ENCODE measurements around the gene THRAP3. TPM values are rescaled to one million over a fixed set of nuclear protein-coding genes. Genes with fewer than 3 reads are reported as not detected.

Gene THRAP3
- total RNA-seq, 1 experiment from 2014 or later: 160 TPM

DNA sequence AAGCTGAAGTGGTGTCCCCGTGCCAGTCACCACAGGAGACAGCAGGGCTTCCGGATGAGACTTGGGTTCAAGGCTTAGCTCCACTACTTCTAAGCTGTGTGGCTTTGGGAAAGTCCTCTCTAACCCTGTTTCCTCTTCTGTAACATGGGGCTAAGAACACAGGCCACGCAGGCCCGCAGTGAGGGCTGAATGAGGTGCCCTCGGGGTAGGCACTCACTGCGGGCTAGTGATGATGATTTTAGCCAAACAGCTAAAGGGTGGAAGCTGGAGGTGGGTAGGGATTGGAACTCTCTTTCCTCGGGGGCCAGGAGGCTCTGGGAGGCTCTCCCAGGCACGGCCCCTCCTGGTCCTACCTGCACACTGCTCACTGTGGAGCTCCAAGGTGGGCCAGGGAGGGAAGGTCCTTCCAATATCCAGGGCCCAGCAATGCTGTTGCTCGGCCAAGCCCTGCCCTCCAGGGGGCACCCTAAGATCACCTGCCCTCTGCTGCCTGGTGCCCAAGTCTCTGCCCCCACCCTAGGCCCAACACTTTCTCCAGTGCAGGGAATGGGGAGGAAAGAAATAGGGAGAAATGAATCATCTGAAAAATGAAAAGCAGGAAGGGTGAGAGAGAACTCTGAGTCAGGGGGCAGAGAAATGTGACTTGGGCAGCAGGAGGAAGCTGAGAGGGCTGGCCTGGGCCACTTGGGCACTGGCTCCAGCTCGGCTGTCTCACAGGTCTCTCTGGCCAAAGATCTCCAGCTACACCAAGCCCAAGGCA is 118.4 kb downstream of the THRAP3 start (continued):
- TF ChIP-seq, protein P1, sequence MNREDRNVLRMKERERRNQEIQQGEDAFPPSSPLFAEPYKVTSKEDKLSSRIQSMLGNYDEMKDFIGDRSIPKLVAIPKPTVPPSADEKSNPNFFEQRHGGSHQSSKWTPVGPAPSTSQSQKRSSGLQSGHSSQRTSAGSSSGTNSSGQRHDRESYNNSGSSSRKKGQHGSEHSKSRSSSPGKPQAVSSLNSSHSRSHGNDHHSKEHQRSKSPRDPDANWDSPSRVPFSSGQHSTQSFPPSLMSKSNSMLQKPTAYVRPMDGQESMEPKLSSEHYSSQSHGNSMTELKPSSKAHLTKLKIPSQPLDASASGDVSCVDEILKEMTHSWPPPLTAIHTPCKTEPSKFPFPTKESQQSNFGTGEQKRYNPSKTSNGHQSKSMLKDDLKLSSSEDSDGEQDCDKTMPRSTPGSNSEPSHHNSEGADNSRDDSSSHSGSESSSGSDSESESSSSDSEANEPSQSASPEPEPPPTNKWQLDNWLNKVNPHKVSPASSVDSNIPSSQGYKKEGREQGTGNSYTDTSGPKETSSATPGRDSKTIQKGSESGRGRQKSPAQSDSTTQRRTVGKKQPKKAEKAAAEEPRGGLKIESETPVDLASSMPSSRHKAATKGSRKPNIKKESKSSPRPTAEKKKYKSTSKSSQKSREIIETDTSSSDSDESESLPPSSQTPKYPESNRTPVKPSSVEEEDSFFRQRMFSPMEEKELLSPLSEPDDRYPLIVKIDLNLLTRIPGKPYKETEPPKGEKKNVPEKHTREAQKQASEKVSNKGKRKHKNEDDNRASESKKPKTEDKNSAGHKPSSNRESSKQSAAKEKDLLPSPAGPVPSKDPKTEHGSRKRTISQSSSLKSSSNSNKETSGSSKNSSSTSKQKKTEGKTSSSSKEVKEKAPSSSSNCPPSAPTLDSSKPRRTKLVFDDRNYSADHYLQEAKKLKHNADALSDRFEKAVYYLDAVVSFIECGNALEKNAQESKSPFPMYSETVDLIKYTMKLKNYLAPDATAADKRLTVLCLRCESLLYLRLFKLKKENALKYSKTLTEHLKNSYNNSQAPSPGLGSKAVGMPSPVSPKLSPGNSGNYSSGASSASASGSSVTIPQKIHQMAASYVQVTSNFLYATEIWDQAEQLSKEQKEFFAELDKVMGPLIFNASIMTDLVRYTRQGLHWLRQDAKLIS (CRISPR knock-in tag; IDR thresholded peaks at IDR 0.05; ENCODE audit: borderline replicate concordance): 0 out of 2 replicates have a peak, but pooled peaks have one; percentile 35
- TF ChIP-seq, protein P2, sequence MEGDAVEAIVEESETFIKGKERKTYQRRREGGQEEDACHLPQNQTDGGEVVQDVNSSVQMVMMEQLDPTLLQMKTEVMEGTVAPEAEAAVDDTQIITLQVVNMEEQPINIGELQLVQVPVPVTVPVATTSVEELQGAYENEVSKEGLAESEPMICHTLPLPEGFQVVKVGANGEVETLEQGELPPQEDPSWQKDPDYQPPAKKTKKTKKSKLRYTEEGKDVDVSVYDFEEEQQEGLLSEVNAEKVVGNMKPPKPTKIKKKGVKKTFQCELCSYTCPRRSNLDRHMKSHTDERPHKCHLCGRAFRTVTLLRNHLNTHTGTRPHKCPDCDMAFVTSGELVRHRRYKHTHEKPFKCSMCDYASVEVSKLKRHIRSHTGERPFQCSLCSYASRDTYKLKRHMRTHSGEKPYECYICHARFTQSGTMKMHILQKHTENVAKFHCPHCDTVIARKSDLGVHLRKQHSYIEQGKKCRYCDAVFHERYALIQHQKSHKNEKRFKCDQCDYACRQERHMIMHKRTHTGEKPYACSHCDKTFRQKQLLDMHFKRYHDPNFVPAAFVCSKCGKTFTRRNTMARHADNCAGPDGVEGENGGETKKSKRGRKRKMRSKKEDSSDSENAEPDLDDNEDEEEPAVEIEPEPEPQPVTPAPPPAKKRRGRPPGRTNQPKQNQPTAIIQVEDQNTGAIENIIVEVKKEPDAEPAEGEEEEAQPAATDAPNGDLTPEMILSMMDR (IDR thresholded peaks at IDR 0.05): peak; percentile 25; the same call in 1 of the 2 replicates
- no peak for TF ChIP-seq FOXJ3 (CRISPR knock-in tag; IDR thresholded peaks at IDR 0.05; ENCODE audit: borderline replicate concordance)

DNA sequence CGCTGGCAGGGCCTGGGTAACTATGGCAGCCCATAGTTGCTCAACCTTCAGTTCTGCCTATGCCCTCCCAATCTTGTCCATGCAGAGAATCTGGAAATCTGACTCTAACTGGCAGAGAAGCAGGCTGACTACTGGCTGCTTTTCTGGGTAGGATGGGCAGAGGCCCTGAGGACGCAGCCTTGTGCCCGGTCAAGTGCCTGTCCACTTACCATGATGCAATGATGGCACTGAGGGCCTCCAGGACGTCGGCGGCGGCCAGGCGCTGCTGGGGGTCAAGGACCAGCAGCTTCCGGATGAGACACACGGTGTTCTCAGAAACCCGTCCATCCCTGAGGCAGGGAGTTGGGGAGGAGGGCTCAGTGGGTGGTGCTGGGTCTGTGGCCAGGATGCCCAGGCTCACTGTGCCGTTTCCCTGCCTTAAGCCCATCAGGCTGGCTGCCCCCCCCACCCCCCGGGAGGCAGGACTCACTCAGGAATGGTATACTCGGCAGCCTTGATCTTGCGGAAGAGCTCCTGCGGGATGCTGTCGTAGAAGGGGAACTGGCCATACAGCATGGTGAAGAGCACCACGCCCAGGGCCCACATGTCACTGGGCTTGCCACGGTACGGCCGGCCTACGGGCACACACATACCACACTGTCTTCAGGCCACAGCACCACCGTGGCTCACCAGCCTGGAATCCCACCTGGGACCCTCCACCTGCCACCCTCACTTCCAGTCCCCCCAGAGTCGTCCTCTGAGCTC is 119.6 kb downstream of the THRAP3 start:
- H3K27me3 Mint-ChIP-seq (ENCODE audit: low read depth): no peaks in the 10 kb centered on the region
- H3K4me1 Mint-ChIP-seq: no peaks in the 10 kb centered on the region
- H3K36me3 Mint-ChIP-seq: peaks cover 19% of the 10 kb centered on the region
- CTCF ChIA-PET: interaction anchor here (0.6 to 6.0 kb wide), 19 partner anchors 8 to 740 kb away, joined by 3 to 76 read pairs (median 11); partner anchors contain the start of genes EVA1B, OSCP1, SH3D21 and STK40
- ATAC-seq (no peak), DNase-seq (ENCODE audit: low spot score) (no peak)
- no peaks in the 10 kb centered on the region for H3K9me3 Mint-ChIP-seq
- POLR2A ChIA-PET: no interaction called here
- no peak overlapping the region for H3K27ac Mint-ChIP-seq
- H3K4me3 Mint-ChIP-seq: no peak overlapping the region
- TF ChIP-seq TEAD1 (CRISPR knock-in tag; IDR thresholded peaks at IDR 0.05) (no peak), IRF2 (CRISPR knock-in tag; IDR thresholded peaks at IDR 0.05; ENCODE audit: borderline replicate concordance, low read depth) (no peak), NR1H2 (CRISPR knock-in tag; IDR thresholded peaks at IDR 0.05) (no peak), EMX1 (CRISPR knock-in tag; IDR thresholded peaks at IDR 0.05) (no peak), ZNF396 (CRISPR knock-in tag; IDR thresholded peaks at IDR 0.05; ENCODE audit: borderline replicate concordance) (no peak), RORB (CRISPR knock-in tag; IDR thresholded peaks at IDR 0.05) (no peak), ATF1 (CRISPR knock-in tag; IDR thresholded peaks at IDR 0.05) (no peak), FOXJ3 (CRISPR knock-in tag; IDR thresholded peaks at IDR 0.05; ENCODE audit: borderline replicate concordance) (no peak)
- TF ChIP-seq, protein P3, sequence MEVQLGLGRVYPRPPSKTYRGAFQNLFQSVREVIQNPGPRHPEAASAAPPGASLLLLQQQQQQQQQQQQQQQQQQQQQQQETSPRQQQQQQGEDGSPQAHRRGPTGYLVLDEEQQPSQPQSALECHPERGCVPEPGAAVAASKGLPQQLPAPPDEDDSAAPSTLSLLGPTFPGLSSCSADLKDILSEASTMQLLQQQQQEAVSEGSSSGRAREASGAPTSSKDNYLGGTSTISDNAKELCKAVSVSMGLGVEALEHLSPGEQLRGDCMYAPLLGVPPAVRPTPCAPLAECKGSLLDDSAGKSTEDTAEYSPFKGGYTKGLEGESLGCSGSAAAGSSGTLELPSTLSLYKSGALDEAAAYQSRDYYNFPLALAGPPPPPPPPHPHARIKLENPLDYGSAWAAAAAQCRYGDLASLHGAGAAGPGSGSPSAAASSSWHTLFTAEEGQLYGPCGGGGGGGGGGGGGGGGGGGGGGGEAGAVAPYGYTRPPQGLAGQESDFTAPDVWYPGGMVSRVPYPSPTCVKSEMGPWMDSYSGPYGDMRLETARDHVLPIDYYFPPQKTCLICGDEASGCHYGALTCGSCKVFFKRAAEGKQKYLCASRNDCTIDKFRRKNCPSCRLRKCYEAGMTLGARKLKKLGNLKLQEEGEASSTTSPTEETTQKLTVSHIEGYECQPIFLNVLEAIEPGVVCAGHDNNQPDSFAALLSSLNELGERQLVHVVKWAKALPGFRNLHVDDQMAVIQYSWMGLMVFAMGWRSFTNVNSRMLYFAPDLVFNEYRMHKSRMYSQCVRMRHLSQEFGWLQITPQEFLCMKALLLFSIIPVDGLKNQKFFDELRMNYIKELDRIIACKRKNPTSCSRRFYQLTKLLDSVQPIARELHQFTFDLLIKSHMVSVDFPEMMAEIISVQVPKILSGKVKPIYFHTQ (CRISPR knock-in tag; IDR thresholded peaks at IDR 0.05): no peak
- TF ChIP-seq, protein P4, sequence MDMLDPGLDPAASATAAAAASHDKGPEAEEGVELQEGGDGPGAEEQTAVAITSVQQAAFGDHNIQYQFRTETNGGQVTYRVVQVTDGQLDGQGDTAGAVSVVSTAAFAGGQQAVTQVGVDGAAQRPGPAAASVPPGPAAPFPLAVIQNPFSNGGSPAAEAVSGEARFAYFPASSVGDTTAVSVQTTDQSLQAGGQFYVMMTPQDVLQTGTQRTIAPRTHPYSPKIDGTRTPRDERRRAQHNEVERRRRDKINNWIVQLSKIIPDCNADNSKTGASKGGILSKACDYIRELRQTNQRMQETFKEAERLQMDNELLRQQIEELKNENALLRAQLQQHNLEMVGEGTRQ (CRISPR knock-in tag; IDR thresholded peaks at IDR 0.05): no peak
- TF ChIP-seq, protein P5, sequence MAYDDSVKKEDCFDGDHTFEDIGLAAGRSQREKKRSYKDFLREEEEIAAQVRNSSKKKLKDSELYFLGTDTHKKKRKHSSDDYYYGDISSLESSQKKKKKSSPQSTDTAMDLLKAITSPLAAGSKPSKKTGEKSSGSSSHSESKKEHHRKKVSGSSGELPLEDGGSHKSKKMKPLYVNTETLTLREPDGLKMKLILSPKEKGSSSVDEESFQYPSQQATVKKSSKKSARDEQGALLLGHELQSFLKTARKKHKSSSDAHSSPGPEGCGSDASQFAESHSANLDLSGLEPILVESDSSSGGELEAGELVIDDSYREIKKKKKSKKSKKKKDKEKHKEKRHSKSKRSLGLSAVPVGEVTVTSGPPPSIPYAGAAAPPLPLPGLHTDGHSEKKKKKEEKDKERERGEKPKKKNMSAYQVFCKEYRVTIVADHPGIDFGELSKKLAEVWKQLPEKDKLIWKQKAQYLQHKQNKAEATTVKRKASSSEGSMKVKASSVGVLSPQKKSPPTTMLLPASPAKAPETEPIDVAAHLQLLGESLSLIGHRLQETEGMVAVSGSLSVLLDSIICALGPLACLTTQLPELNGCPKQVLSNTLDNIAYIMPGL (CRISPR knock-in tag; IDR thresholded peaks at IDR 0.05): no peak
- TF ChIP-seq, protein P6, sequence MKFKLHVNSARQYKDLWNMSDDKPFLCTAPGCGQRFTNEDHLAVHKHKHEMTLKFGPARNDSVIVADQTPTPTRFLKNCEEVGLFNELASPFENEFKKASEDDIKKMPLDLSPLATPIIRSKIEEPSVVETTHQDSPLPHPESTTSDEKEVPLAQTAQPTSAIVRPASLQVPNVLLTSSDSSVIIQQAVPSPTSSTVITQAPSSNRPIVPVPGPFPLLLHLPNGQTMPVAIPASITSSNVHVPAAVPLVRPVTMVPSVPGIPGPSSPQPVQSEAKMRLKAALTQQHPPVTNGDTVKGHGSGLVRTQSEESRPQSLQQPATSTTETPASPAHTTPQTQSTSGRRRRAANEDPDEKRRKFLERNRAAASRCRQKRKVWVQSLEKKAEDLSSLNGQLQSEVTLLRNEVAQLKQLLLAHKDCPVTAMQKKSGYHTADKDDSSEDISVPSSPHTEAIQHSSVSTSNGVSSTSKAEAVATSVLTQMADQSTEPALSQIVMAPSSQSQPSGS (CRISPR knock-in tag; IDR thresholded peaks at IDR 0.05; ENCODE audit: borderline replicate concordance, low read depth): no peak
- TF ChIP-seq, protein P7, sequence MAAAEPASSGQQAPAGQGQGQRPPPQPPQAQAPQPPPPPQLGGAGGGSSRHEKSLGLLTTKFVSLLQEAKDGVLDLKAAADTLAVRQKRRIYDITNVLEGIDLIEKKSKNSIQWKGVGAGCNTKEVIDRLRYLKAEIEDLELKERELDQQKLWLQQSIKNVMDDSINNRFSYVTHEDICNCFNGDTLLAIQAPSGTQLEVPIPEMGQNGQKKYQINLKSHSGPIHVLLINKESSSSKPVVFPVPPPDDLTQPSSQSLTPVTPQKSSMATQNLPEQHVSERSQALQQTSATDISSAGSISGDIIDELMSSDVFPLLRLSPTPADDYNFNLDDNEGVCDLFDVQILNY (CRISPR knock-in tag; IDR thresholded peaks at IDR 0.05): no peak
- TF ChIP-seq, protein P8, sequence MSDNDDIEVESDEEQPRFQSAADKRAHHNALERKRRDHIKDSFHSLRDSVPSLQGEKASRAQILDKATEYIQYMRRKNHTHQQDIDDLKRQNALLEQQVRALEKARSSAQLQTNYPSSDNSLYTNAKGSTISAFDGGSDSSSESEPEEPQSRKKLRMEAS (CRISPR knock-in tag; IDR thresholded peaks at IDR 0.05): no peak
- TF ChIP-seq, protein P9, sequence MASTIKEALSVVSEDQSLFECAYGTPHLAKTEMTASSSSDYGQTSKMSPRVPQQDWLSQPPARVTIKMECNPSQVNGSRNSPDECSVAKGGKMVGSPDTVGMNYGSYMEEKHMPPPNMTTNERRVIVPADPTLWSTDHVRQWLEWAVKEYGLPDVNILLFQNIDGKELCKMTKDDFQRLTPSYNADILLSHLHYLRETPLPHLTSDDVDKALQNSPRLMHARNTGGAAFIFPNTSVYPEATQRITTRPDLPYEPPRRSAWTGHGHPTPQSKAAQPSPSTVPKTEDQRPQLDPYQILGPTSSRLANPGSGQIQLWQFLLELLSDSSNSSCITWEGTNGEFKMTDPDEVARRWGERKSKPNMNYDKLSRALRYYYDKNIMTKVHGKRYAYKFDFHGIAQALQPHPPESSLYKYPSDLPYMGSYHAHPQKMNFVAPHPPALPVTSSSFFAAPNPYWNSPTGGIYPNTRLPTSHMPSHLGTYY (CRISPR knock-in tag; IDR thresholded peaks at IDR 0.05): no peak
